ENCODE results near the gene LTB4R2.
A peak's percentile ranks its signal among the peaks of the same experiment; 100 is the strongest.

Gene LTB4R2, protein sequence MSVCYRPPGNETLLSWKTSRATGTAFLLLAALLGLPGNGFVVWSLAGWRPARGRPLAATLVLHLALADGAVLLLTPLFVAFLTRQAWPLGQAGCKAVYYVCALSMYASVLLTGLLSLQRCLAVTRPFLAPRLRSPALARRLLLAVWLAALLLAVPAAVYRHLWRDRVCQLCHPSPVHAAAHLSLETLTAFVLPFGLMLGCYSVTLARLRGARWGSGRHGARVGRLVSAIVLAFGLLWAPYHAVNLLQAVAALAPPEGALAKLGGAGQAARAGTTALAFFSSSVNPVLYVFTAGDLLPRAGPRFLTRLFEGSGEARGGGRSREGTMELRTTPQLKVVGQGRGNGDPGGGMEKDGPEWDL

DNA sequence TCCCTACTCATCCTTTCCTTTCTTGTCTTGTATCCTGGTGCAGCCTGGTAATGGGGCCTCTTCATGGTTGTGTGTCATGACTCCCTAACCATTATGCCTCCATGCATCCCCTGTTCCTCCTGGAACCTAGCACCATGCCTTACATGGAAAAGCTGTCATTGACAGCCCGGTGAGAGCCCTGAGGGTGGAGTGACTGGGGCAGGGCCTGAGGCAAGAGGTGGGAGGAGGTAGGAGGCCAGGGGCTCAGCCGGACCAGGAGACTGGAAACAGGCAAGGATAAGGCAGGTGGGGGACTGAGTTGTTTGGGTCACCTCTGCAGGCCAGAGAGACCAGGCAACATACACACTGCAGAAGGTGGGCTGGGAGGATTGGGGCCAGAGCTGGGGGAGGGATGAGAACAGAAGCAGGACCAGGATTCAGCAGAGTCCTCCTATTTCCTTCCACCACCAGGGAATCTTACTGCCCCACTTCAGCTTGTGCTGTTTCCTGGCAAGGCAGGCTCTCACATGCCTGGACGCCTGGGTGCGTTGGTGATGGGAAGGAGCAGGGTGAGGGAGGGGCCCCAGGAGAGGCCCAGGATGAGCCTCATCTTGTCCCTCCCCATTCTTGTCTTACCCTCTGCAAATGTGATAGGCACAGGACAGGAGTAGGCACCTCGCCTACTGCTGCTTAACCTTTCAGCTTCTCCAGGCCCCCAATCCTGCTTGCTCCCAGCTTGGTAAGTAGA is at the start of gene LTB4R2:
Gene LTB4R2 (plus strand): TSS at position 603 of the 727 bp plus-strand sequence. CDS start 525 bp downstream, outside the sequence.
- DNase-seq: no peak

DNA sequence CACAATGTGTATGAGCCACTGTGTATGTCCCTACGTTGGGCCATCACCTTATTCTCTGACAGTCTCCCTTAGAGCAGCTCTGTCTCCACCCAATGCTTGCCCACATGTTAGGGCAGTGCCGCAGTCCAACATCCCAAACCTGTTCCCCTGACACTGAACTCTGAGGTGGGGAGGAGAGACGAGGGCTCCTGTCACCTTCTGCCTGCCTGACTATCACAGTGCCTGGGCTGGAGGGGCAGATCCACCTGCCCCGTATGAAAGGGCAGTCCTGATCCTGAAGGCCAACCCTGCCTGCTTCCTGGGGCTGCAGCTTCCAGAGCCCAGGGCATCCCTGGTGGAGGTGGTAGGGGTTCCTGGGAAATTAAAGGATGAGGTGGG is 49.2 kb upstream of the LTB4R2 start:
- no peak for DNase-seq

DNA sequence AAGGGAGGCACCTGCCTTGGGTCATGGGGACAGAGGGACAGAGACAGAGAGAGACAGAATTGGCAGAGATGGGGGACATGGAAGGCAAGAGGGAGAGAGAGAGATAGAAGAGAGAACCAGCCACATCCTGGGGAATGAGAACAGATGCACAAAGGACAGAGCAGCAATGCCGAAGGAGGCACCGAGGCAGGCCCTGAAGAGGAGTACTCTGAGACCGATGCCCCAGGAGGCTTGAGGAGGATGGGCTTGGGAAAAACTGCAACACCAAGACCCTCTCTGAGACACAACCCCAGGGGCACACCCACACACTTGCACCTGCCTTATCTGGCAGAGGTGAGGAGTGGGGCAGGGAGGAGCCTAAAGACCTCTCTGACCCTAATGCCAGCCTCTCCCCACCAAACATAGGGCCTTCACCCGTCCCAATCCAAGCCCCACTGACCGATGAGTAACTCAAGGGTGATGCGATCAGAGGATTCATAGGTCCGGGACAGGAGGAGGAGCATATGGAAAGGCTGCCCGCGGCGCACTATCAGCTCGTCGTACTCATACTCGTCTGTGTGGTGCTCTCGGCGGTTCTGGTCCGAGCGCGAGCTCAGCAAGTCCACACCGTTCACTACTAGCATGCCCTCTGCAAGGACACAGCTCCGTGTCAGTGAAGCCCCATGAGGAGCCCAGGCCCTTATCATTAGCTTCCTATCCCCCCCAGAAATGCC is 48.5 kb upstream of the LTB4R2 start:
- DNase-seq: no peak

DNA sequence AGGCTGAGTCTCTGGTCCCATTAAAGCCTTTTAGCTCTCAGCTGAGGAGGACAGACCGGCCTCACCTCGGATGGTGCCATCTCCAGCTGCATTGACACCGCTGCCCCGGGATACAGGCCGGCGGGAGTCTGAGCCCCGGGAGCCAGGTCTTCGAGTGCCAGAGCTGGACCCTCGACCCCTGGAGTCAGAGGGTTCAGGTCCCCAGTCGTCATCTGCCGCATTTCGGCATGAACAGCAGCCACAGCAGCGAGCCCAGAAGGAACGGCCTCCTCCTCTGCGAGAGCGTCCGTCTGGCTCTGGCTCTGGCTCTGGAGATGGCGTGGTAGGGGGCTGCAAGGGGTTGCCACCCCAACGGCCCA is 48.0 kb upstream of the LTB4R2 start:
- DNase-seq: no peak

DNA sequence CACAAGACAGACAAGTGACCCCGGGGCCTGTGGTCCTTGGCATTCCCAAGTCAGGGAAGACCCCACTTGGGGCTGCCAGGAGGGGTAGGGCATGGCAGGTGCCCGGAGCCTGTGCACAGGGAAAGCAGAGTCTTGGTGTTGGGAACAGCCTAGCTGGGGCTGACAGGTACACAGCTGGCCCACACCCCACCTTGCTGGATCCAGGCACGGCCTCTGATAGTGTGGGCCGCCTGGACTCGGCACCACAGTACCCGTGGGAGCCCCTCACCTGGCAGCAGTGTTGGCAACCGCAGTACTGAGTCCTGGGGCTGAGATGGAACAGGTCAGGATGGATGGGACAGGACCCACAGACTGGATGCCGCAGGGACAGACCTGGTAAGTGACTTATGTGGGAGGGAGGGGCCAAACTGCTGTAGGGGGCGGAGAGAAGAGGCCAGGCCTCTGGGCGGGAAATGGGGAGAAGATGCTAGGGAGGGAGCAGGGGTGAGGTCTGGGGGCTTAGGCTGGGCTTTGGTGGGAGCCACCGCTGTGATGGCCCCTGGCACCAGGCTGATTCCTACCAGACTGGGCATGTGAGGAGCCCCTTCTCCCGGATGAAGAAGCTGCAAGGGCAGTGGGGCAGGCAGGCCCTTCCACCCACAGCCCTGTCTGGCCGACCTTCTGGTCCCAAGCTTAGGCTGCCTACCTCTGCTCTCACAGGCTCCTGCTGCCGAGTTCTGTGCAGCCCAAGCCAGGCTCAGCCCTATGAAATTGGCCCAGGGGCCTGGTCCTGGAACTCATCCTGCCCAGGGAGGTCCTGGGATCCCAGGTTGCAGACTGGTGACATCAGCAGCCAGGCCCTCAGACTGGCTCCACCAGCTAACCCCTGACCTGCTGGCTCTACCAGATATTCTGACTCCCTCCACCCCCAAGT is 46.9 kb upstream of the LTB4R2 start, which contains the start of gene TGM1:
Gene TGM1 (minus strand): TSS at position 357 of the 913 bp plus-strand sequence. CDS start 825 bp downstream, outside the sequence.
- no peak for DNase-seq

DNA sequence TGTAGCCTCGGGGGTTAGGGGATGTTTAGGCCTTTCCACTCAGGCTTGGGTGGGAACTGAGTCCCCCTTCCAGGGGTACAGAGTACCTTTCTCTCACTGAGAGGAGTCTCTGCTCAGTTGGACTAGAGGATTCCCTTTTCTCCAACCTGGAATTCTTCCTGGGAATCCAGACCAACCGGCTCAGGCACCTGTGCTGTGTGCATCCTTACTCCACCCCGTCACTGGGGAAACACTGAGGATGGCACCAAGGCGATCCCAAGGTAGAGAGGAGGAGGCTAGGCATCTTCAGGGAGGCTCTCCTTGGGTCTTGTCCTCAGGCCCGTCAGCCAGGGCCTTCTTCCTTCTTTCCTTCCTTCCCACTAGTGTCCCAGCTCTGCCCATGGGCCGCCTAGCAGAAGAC is 46.1 kb upstream of the LTB4R2 start:
- DNase-seq: no peak

DNA sequence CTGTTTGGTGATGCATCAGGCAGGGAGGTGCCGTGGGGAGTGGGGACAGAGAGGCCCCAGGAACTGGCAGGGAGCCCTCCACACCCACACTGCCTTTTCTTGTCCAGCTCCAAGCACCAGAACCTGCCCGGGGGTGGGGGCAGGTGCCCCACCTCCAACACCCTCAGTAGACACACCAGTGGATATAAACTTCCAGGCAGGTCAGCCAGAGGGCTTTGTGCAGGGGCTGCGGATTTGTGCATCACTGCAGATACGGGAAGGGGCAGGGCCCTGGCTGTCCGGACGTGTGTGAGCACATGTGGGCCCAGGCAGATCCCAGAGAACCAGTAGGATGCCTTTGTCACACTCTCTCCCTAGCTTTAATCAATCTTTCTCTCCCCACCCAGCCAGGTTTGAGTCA is 45.6 kb upstream of the LTB4R2 start:
- DNase-seq: no peak

DNA sequence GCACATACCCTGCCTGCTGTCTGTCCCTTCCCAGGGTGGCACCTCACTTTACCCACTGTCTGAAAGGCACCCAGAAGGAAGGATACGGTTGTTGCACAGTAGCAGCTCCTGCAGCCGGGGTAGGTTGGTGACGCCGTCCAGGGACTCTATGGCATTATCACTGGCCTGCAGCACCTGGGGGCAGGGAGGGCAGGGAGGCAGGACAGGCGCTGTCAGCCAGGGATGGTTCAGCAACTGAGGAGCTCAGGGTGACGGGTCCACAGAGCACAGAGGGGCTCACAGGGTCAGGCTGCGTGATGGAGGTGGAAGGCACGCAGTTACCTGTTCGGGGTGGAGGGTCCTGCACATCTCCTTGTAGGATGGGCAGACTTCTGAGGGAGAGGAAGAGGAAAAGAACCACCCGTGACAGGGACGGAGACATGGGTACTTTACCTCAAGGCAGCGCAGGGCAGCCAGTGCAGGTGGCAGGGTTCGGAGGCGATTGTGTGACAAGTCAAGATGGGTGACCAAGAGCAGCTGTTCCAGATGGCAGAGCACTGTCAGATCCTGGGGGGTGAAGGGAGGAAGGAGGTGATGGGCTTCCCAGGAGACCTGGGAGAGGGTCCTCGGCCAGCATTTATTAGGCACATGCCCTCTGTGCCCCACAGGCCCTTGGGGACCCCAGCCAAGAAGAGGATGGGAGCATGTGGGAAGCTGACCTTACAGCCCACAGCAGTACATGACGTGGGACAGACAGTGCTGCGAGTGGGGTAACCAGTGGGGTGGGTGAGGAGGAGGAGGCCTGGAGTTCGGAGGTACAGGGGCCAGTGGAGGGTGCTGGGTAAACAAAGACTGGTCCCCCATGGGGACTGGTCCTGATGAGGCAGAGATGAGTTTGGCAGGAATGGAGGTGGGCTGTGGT is 43.3 kb upstream of the LTB4R2 start:
- no peak for DNase-seq

DNA sequence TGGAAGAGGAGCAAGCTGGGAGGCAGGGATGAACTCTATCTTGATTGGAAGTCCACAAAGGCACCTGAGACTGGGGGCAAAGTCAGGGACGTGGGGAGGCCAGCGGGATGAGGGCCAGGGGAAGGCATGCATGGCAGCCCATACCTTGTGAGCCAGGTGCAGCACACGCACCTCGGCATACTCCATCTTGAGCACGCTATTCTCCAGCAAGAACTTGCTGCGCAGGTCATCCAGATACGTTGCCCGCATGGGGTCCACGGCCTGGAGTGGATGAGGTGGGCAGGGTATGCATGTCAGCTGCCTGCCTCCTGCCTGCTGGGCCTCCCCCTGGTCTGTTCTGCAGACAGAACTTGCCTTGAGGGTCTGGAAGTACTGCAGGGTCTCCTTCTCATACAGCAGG is 42.4 kb upstream of the LTB4R2 start:
- no peak for DNase-seq

DNA sequence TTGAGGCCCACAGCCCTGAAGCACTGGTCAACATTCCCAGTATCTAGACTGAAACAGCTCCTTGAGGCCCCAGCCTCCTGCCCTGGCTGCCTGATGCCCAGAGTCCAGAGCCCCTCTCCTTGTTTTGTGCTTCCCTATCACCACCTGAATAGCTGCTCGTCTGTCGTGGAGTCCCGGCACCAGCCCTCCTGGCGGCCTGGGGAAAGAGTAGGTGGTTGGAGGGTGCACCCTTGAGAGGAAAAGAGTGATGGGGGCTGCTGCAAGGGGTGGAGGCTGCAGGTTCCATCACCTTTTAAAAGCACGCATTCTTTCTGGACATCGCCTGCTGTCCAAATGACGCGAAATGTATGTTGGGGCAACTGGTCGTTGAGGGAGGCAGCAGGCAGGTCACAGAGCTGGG is 41.7 kb upstream of the LTB4R2 start:
- DNase-seq: no peak

DNA sequence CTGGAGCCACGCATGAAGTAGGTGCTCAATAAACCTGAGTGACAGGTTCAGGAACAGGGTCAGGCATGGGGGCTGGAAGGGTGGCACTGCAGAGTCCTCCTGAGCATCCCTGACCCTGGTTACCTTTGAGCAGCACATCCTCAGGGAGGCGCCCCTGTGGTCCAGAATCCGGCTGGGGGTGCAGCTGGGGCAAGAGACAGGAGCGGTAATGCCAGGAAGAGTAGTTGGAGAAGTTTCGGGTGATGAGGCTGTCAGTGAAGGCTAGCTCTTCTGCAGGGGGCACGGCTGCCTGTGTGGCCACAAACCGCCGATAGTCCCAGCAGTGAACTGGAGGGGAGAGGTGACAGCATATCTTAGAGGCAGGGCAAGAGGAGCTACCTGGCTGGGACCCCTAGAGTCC is 40.6 kb upstream of the LTB4R2 start:
- DNase-seq: no peak

DNA sequence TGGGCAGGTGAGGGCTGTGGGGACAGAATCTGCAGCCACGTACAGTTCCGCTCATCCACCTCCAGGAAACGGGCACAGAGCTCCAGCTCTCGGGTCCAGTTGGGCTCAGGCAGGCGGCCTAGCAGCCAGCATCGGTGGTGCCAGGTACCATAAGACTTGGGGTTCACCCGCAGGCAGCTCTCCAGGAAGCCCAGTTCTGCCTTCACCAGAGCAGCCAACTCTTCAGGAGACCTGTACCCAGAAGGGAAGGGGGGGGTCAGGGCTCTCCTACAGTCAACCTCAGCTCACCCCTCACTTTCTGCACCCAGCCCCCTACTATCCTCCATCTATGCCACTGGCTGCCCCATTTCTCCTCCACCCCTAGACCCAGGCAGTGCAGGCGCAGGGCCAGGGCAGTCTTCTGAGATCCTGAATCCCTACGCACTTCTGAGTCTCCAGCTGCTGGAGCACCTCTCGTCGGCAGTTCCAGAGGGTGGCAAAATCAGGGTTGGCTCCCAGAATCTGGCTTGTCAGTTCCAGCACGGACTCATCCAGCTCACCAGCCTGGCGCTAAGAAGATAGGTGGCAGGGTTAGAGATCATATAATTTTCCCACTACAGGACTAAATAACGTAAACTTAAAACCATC is 39.9 kb upstream of the LTB4R2 start:
- DNase-seq: no peak

DNA sequence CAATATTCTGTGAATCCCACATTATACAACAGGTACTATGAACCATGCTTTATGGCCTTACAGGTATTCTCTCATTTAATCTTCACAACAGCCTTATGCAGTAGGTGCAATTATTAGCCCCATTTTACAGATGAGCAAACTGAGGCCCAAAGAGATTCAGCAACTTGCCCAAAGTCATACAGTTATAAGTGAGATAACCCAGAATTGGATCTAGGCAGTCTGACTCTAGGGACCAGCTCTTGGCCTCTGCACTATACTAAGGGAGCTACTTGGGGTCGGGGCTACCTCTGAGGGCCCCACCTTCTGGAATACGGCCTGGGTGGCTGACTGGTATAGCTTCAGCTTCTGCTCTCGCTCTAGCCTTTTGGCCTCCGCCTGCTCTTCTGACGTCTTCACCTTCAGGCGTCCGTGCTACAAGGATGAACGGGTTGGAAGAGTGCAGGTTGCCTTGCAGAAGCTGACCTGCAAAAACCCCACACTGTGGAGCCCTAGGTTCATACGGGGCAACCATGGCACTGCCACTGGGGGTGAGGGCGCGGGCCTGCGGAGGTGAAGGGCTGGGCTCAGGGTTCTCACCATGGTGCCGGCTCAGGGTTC is 39.3 kb upstream of the LTB4R2 start:
- DNase-seq: no peak

DNA sequence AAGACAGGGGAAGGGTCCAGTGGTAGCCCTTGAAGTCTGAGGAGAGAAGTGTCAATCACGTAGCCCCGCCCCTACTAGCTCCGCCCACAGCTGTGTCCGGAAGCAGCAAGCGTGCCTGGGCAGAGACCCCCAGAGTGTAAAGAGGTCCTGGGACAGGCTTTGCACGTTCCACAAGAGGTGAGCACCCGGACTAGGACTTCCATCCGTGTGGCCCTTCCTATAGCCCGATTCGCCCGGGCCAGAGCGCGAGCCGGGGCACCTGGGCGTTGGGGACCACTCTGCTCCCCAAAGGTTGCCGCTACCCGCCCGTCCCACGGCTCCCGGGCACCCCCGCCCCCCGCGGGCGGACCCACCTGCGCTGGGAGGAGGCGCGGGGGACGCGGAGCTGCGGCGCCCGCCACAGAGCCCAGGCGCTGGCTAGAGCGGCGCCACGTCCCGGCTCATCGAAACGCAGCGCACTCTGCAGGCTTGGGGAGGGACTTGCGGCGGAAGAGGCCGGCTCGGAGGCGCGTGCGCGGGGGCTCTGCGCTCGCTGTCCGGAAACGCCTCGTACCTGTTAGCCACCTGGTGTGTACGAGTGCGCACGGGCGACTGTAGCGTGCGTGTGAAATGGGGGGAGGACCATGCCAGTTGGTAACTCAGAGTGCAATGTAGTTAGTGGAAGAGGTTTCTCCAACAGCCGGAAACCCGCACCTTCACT is 38.7 kb upstream of the LTB4R2 start, which contains the start of gene RABGGTA:
Gene RABGGTA (minus strand): TSS at position 464 of the 700 bp plus-strand sequence. CDS start 482 bp downstream, outside the sequence.
- DNase-seq: peak; percentile 79

DNA sequence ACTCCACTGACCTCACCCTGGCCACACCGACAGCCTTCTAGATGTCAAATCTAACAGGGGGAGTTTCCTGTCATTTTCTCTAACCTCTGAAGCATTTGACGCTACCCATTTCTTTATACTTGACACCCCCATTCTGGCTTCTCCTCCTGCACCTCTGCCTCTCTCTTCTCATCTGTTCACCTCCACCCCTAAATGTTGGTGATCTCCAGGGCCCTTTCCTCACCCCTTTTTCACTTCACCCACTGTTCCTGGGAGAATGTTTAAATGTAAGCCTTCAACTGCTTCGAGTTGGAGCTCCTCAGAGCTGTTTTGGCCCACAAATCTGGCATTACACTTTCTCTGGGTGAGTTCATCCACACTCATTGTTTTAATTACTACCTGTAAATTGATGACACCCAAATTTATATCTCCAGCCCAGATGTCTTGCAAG is 38.1 kb upstream of the LTB4R2 start:
- no peak for DNase-seq

DNA sequence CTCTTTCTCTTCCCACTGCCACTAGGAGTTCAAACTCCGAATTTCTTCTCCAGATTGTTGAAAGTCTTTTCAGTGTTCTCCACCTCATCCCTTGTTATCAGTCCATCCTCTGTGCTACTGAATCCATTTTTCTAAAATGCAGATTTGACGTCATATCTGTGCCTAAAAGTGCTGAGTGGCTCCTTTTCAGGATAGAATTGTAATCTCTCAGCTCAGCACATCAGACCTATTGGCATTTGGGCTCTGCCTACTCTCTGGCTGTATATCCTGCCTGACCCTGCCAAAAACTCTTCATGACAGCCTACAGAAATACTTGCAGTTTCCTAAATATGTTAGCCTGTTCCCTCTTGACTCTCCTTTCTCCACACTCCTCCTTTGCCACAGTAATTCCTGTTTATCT is 37.5 kb upstream of the LTB4R2 start:
- DNase-seq: no peak

DNA sequence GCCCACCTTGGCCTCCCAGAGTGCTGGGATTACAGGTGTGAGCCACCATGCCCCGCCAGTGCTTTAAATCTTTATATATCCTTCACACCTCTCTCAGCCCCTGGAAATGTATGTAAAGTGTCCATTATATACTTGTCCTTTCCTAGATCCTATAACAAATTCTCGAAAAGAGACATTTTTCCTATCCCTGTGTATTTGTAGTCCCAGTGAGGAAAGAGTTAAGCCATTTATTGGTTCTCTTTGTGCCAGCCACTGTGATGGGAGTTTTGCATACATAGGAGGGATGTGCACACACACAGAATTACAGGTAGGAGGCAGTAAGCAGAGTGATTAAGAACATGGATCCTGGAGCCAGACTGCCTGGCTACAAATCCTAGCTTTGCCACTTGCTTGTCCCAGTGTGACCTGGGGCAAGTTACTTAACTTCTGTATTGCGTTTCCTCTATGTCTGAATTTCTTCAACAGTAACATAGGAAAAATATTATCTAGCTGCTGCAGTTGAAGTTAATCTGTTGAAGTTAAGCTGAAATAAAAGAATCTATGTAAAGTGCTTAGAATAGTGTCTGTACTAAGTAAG is 36.4 kb upstream of the LTB4R2 start:
- DNase-seq: no peak

DNA sequence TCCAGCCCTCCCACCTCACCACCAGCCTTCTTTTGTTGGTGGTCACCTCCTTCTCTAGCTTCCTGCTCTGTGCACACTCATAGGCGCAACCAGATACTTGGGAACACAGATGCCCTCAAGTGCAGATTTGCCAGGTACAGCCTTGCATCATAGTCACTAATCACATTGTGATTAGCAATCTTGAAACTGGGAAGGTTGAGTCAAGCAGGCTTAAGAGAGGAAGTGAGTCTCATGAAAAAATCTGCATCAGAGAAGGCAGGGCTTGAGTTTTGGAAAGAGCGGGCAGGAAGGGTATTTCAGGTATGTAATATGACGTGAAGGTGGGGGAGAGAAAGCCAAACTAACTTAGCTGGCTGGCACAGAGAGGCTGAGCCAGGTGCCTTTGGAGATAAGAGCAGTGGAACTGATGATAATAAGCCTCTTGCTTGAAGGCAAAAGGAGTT is 35.8 kb upstream of the LTB4R2 start:
- DNase-seq: peak; percentile 87

DNA sequence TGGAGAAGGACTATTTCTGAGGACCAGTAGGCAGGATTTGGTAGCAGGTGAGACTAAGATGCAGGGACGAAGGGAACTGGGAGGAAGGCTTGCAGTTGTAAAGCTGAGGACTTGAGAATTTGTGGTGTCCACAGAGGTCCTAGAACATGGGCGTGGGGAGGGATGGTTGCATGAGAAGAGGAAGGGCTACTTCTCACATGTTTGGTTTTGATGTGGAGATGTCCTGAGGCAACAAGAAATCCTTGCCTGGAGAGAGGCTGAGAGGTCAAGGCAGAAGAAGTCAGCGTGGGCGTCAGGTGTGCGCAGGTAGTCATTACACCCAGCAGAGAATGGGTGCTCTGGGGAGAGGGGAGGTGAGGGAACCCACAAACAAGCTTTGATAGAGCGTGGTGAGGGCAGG is 32.9 kb upstream of the LTB4R2 start:
- no peak for DNase-seq
